ENCODE measurements around the gene SETD4.

DNA sequence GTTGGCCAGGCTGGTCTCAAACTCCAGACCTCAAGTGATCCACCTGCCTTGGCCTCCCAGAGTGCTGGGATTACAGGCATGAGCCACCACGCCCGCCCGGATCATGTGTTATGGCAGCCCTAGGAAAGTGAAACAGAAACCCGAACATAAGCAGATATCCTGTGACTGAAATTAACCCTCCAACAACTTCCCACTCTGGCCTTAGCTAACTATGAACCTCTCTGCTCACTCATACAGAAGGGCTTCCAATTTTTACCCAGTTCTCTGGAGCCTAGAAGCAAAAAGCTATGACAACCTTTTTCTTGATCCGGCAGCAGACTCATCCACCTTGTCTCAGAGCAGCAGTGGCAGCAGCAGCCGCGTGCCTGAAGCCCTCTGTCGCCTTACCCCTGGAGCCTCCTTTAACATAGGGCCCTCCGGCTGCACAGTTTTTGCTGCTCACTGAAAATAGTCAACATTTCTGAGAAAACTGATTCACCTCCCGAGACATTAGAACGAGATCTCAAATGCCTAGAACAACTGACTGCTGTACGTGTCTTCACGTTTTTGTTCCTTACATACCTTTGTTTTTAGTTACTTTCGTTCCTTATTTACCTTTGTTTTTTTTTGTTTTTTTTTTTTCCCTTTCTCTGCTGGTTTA is 18.8 kb upstream of the SETD4 start:
- no peak for TF ChIP-seq FOXA3 (CRISPR knock-in tag; IDR thresholded peaks at IDR 0.05)
- TF ChIP-seq, protein P1, sequence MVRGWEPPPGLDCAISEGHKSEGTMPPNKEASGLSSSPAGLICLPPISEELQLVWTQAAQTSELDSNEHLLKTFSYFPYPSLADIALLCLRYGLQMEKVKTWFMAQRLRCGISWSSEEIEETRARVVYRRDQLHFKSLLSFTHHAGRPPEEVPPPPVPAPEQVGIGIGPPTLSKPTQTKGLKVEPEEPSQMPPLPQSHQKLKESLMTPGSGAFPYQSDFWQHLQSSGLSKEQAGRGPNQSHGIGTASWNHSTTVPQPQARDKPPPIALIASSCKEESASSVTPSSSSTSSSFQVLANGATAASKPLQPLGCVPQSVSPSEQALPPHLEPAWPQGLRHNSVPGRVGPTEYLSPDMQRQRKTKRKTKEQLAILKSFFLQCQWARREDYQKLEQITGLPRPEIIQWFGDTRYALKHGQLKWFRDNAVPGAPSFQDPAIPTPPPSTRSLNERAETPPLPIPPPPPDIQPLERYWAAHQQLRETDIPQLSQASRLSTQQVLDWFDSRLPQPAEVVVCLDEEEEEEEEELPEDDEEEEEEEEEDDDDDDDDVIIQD (CRISPR knock-in tag; IDR thresholded peaks at IDR 0.05; ENCODE audit: low read depth): no peak
- no peak for TF ChIP-seq ZNF382 (CRISPR knock-in tag; IDR thresholded peaks at IDR 0.05; ENCODE audit: borderline replicate concordance)
- no peak for TF ChIP-seq SP1 (IDR thresholded peaks at IDR 0.05)
- no peak for TF ChIP-seq SP1 (CRISPR knock-in tag; IDR thresholded peaks at IDR 0.05)
- TF ChIP-seq RELA (CRISPR knock-in tag; IDR thresholded peaks at IDR 0.05): no peak
- TF ChIP-seq, protein P2, sequence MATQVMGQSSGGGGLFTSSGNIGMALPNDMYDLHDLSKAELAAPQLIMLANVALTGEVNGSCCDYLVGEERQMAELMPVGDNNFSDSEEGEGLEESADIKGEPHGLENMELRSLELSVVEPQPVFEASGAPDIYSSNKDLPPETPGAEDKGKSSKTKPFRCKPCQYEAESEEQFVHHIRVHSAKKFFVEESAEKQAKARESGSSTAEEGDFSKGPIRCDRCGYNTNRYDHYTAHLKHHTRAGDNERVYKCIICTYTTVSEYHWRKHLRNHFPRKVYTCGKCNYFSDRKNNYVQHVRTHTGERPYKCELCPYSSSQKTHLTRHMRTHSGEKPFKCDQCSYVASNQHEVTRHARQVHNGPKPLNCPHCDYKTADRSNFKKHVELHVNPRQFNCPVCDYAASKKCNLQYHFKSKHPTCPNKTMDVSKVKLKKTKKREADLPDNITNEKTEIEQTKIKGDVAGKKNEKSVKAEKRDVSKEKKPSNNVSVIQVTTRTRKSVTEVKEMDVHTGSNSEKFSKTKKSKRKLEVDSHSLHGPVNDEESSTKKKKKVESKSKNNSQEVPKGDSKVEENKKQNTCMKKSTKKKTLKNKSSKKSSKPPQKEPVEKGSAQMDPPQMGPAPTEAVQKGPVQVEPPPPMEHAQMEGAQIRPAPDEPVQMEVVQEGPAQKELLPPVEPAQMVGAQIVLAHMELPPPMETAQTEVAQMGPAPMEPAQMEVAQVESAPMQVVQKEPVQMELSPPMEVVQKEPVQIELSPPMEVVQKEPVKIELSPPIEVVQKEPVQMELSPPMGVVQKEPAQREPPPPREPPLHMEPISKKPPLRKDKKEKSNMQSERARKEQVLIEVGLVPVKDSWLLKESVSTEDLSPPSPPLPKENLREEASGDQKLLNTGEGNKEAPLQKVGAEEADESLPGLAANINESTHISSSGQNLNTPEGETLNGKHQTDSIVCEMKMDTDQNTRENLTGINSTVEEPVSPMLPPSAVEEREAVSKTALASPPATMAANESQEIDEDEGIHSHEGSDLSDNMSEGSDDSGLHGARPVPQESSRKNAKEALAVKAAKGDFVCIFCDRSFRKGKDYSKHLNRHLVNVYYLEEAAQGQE (IDR thresholded peaks at IDR 0.05; ENCODE audit: borderline replicate concordance in 1 of 2, low read depth in 1 of 2, low read length in 2 of 2): no peak
- TF ChIP-seq ZNF674 (CRISPR knock-in tag; IDR thresholded peaks at IDR 0.05; ENCODE audit: low read depth): no peak

Measured in HepG2 (cell line).